GM21367 (cell line): ENCODE results near the gene DBNDD1.

Experiments used
- ATAC-seq: cut with Tn5 transposase; IDR thresholded peaks from one replicate; pipeline ENCODE4 v1.9.1; 2021; ENCODE audit not compliant: unreplicated experiment

The DBNDD1 gene

DNA sequence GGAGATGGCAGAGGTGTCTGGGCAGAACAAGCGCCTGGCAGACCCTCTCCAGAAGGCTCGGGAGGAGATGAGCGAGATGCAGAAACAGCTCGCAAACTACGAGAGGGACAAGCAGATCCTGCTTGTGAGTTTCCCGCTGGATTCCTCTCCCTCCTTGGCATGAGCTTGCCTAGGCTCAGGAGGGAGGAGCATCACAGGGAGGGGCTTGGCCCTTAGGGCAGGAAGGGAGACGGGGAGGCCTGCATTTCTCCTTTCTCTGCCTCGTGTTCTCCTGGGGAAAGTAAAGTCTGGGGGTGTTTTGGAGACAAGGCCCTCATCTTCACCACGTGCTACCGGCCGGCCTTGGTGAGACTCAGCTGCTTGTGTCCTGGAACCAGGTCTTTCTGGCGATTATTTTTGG is 18.0 kb upstream of the DBNDD1 start:
- ATAC-seq, result no peak

DNA sequence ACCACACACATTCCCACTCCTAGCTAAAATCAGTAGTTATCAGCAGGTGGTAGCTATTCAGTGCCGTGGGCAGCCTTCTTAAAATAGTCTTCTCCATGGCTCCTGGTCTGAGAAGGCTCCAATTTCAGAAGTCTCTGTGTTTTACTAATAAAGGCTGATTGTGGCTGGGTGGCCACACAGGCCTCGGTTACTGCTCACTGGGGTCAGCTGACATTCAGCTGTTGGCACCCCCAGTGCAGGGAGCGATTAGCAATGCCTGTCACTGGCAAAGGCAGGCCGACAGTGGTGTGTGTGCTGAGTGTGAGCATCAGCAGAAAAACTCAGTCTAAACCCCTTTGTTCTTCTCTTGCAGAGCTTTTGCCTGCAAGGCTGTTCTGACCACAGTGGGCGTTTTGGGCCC is 16.6 kb upstream of the DBNDD1 start:
- ATAC-seq, result no peak

DNA sequence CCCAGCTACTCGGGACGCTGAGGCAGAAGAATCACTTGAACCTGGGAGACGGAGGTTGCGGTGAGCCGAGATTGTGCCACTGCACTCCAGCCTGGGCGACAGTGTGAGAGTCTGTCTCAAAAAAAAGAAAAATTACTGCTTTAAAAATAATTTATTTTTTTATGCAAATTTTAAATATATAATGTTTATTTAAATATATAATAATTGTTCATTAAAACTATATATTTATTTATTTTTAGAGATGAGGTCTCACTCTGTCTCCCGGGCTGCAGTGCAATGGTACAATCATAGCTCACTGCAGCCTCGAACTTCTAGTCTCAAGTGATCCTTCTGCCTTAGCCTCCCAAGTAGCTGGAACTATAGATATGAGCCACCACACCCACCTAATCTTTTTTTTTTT is 15.2 kb upstream of the DBNDD1 start:
- no peak for ATAC-seq

DNA sequence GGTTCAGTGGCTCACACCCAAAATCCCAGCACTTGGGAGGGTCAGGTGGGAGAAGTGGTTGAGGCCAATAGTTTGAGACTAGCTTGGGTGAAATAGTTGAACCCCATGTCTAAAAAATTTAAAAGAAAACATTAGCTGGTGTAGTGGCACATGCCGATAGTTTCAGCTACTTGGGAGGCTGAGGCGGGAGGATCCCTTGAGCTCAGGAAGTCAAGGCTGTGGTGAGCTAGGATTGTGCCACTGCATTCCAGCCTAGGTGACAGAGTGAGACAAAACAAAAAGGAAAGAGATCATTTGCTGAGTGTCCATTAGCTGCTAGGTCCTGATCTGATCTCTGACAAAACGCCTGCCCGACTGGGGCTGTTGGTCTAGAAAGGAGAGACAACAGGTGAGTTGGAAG is 14.1 kb upstream of the DBNDD1 start:
- ATAC-seq, result no peak

DNA sequence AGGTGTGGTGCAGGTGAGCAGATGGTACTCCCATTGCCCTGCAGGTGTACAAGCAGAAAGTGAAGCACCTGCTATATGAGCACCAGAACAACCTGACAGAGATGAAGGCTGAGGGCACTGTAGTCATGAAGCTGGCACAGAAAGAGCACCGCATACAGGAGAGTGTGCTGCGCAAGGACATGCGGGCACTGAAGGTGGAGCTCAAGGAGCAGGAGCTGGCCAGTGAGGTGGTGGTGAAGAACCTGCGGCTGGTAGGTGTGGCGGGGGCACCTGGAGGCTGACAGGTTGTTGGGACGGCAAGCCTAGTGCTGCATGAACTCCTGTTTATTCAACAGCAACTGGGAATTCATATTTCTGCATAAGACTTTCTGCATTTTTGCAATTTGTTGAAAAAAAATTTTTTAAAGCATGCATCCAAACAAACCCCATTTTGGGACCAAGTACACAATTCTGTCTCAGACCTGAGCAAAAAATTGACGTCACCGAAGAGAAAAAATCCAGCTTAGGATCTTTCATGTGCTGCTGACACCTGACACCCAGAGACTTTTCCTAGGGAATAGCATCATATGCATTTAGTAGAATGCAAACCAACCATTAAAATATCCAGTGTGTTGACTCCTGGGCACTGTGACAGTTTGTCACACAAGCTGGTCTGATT is 13.5 kb upstream of the DBNDD1 start:
- ATAC-seq, result no peak

DNA sequence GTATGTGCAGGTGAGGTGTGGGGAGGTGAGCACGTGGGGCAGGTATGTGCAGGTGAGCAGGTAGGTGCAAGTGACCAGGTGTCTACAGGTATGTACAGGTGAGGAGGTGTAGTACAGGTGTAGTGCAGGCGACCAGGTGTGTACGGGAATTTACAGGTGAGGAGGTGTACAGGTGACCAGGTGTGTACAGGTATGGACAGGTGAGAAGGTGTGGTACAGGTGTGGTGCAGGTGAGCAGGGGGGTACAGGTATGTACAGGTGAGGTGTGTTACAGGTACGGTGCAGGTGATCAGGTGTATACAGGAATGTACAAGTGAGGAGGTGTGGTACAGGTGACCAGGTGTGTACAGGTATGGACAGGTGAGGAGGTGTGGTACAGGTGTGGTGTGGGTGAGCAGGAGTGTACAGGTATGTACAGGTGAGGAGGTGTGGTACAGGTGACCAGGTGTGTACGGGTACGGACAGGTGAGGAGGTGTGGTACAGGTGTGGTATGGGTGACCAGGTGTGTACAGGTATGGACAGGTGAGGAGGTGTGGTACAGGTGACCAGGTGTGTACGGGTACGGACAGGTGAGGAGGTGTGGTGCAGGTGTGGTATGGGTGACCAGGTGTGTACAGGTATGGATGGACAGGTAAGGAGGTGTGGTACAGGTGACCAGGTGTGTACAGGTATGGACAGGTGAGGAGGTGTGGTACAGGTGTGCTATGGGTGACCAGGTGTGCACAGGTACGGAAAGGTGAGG is 12.8 kb upstream of the DBNDD1 start:
- no peak for ATAC-seq

DNA sequence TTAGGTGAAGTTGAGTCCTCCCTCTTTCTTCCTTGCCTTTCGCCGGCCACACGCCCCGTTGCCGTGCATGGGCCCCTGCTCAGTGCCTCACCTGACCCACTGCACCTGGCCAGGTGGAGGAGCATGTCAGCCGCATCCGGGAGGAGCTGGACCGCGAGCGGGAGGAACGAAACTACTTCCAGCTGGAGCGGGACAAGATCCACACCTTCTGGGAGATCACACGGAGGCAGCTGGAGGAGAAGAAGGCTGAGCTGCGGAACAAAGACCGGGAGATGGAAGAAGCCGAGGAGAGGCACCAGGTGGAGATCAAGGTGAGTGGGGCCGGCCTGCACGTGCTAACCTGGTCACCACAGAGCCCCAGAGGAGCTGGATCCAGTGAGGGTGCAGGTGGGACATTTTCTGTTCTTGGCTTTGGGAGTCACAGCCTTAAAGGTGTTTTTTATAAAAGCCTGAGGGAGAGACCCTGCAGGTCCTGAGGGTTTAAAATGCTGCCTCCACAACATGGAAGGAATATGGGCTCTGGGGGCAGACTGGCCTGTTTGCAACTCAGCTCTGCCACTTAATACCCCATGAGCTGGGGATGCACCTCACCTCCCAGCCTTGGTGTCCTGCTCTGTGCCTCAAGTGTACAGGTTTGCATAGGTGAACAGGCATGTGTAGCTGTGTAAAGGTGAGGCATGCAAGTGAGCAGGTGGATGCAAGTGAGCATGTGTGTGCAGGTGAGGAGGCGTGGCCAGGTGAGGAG is 12.1 kb upstream of the DBNDD1 start:
- ATAC-seq, result no peak

DNA sequence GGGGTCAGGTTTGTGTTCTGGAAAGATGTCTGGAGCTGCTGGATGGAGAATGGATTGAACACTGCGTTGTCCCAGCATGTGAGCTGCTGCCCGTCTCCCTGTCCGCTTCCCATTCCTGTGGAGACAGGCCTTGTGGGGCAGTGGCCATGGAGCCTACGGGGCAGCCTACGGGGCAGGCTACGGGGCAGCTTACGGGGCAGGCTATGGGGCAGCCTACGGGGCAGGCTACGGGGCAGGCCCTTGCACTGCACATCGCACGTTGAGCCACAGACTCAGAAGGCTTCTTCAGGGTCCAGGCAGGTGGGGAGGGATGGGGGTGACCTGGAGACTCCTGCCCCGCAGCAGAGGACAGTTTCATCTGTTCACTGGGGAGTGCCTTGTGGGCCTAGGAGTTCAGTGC is 9.7 kb upstream of the DBNDD1 start:
- ATAC-seq, result no peak

DNA sequence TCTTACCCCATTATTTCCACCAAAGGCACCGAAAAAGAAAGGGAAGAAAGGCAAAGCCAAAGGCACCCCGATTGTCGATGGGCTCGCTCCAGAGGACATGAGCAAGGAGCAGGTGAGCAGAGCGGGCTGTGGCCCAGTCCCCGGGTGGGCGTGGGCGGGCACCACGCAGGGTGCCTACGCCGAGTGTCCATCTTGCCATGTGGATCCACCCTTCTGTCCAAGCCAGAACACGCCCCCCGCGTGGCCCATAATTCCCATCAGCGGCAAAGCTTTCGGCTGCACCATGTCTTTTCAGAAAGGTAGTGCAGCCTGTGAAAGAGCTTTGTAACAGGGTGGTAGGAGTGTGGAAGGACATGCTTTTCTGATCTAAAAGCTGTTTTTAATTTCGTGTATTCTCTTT is 8.4 kb upstream of the DBNDD1 start:
- ATAC-seq, result no peak

DNA sequence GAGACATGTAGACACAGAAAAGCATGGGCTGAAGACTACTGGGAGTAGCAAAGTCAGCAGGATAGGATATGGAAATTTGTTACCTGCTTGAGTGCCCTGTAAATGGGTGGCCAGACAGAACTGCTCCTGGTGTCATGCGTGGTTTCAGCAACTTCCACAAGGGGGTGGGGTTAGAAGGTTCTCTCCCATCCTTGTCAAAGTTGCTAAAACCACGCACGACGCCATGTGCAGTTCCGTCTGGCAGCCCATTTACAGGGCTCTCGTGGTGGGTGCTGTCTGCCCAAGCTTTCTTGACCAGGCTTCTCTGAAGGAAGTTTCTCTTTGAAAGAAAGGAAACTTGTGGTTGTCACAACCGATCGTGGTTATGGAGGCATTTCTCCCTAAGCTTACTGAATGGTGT is 6.9 kb upstream of the DBNDD1 start:
- ATAC-seq, result no peak

DNA sequence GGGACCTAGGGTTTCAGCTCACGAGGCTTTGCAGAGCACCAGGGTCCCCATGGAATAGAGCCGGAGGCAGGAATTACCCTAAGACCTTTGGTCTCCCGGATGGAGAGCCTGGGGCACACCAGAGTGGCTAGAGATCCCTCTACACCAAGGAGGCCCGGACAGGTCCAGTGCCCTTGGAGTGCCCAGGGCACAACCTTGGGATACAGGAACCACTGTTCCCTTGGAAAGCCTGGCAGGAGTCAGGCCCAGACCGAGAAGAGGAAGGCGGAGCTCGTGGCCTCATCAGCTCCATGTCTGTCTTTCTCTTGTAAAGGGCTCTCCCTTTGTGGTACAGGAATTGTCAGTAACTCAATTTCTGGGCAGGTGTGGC is 3.8 kb upstream of the DBNDD1 start:
- no peak for ATAC-seq

DNA sequence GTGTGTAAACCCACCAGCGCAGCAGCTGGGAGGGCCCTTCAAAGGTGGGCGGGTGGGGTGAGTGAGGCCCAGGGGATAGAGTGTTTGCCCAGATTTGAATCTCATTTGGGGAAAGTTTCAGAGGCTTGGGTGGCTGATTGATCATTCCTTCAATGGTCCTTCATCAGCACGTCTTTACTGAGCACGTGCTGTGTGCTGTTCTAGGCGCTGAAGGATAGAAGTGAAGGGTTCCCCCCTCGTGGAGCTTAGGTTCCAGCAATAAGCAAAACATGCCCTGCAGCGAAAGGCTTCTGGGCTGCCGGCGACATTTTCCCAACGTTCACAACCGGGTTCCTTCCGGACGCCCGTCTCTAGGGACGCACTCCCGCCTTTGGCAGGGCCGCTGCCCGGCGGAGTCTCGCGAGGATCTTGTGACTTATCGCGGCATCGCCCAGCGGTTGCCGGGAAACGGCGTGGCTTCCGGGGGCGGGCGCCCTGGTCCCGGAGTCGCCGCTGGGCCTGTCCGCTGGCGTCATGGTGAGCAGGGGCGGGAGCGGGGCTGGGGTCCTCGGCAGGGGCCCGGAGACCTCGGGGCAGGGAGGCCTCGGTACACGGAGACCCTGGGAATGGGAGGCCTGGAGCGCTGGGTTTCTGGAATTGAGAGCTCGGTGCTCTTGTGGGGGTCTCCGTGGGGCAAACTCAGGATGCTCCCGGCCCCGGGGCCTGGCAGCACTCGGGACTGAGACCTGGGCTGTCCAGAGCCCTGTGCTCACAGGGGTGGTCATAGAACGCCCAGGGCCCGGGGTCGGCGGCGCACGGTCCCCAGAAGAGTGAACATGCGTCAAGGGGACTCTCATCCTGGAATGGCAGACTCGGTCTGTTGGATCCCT is 3.2 kb upstream of the DBNDD1 start:
- no peak for ATAC-seq

DNA sequence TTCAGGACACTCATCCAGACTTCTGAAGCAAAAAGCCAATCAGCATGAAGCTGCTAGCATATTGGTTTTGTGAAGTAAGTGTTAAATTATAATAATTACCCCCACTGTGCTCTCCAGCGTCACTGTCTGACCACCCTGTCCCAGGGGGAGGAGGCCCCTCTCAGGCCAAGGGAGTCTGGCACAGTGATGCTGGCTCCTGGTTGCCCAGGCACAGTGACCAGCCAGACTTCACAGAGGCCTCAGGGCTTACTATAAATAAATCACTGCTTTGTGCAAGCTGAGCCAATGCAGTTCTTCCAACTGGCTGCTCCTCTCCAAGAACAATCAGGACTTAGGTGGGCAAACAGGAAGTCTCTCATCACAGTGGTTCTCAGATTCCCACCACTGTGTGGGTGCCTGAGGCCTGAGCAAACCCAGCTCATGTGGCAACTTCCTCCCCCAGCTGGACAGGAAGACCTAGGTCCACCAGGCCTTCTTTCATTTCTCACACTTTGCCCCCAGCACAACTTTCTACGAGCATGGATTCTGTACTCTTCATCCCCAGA is 1.7 kb upstream of the DBNDD1 start:
- no peak for ATAC-seq

DNA sequence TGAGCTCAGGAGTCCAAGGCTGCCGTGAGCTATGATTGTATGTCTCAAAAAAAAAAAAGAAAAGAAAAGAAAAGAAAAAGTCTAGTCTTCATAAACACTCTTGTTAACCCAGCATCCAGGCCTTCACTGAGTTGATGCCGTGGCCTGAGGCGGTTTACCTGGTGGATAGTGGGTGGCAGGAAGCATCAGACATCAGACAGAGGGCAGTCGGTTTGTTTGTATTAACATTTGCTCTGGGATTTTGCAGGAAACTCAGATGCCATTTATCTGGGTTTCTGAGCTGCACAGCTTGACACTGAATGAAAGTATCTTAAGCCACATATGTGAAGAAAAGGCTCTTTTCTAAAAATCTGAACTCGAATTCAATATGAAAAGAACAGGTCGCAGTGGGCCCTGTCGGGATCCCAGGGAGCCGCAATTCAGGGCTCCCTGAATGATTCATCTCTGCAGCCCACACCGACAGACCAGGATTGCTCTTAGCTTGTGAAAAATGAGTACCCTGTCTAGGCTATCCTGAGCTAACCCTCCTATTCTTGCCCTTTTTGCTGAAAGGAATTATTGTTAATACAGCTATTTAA is 1.1 kb upstream of the DBNDD1 start:
- ATAC-seq, result no peak

DNA sequence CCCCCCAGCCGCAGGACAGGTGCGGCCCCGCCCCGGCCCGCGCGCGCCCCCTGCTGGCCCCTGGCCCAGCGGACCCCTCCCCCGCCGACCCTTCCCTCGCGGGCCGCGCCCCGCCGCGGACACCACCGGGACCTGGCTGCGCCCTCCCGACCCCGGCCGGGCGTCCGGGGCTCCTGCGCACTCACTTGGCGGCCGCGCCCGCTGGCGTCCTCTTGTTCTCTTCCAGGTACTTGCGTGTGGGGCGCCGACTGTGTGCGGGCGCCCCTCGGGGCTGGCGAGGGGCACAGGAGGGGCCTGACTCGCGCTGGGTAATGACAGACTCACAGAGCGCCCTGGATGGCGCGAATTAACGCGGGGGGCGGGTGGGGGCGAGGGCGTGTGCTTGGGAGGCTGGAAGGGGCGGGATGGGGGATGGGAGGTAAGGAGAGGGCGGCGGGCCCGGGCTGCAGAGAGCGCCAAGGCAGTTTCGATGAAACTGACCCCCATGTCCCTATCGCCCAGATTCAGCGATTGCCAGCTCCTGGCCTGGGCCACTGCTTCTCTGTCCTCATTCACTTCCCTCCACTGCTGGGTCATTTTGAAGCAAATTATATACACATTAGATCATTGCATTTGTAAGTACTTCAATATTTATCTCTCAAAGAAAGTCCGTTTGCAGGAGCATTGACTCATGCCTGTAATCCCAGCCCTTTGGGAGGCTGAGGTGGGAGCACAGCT is 445 bp upstream of the DBNDD1 start:
- no peak for ATAC-seq

DNA sequence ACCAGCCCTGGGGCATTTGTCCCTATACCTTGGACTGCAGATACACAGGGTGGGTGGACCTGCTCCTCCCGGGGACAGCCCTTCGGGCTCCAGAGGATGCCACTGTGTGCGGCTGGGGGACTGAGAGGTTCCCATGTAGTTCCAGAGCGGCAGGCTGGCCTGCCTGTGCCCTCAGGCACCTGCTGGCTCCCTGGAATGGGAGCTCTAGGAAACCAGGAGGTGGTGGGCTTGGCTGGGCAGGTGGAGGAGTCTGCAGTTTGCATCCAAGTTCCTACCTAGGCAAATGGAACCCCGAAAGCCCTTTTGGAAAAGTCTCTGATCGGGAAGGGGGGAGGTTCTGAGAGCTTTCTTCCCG is 982 bp downstream of the DBNDD1 start:
- no peak for ATAC-seq

DNA sequence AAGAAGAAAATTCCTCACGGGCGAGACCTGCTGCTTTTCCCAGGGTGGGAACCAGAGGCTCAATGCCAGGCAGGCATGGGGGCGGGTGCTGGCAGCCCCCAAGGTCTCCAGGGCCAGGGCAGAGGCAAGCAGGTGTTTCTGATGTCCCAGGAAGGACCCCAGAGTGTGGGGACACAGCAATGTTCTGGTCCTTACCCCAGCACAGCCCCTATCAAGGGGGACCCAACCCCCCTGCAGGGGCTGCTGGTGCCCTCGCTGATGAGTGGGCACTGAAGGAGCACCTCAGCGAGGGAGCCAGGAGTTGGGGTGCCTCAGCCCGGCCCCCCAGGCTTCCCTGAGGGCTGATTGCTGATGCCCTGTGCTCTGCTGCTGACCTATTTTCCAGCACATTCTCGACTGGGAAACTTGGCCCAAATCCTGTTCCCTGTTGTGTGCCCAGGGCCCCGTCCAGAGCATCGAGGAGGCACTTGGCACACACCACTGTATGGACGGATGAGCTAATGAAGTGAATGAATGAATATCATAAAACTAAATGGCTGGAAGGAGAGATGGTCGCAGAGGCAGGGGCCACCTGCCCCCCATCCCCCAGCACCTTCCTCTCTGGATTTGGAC is 2.8 kb downstream of the DBNDD1 start:
- ATAC-seq, result no peak

DNA sequence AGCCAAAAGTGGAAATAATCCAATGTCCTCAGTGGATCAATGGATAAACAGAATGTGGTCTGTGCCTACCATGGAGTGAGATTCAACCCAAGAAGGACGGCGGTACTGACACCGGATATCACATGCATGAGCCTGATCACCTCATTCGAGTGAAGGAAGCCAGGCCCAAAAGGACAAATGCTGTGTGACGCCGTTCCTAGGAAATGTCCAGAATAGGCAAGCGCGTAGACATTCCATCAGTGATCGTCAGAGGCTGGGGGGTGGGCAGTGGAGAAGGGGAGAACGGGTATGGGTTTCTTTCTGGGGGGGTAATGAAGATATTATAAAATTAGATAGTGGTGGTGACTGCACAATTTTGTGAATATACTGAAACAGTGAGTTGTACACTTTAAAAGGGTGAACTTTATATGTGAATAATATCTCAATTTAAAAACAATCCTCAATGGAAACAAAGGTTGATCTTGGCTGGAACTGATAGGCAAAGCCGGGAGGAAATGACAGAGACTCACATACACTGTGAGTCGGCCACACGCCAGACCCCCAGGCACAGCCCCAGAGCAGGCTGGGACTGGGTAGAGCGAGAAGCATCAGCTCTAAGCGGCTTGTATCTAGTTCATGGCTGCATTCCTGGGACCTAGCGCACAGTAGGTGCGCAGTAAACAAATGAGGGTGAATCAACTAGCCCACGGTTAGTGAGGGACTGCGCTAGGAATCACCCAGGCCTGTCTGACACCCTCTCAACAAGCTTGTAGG is 3.5 kb downstream of the DBNDD1 start:
- ATAC-seq, result no peak
